GM19099 (cell line): ENCODE data around the gene ACTR3.

ENCODE experiments used
- POLR2A ChIP-seq: IDR thresholded peaks from 3 replicates; pipeline ENCODE4 v1.6.1; 2011; ENCODE audit warnings: low read depth; ENCODE audit not compliant: insufficient read length; ENCODE audit errors: extremely low read depth

ACTR3 gene

GRCh38 chr2:113966171-113966570, 76.3 kb downstream of the ACTR3 start:
- no peak for TF ChIP-seq POLR2A

GRCh38 chr2:113966832-113967231, 76.9 kb downstream of the ACTR3 start:
- TF ChIP-seq POLR2A = no peak

- TF ChIP-seq POLR2A = no peak
Measured at GRCh38 chr2:113967272-113967671, 77.4 kb downstream of the ACTR3 start.

GRCh38 chr2:113972766-113973165, 82.9 kb downstream of the ACTR3 start:
- no peak for TF ChIP-seq POLR2A

GRCh38 chr2:113973810-113974209, 83.9 kb downstream of the ACTR3 start:
- no peak for TF ChIP-seq POLR2A

GRCh38 chr2:113974727-113975126, 84.8 kb downstream of the ACTR3 start:
- TF ChIP-seq POLR2A = no peak

- TF ChIP-seq POLR2A = no peak
Measured at GRCh38 chr2:113976277-113976928, 86.5 kb downstream of the ACTR3 start.

- TF ChIP-seq POLR2A = no peak
Measured at GRCh38 chr2:113977060-113977659, 87.3 kb downstream of the ACTR3 start.

- TF ChIP-seq POLR2A = no peak
Measured at GRCh38 chr2:113977660-113978523, 88.0 kb downstream of the ACTR3 start.

GRCh38 chr2:113978524-113979190, 88.8 kb downstream of the ACTR3 start:
- no peak for TF ChIP-seq POLR2A

GRCh38 chr2:113979191-113980128, 89.6 kb downstream of the ACTR3 start:
- TF ChIP-seq POLR2A = no peak

GRCh38 chr2:113980946-113981345, 91.1 kb downstream of the ACTR3 start:
- TF ChIP-seq POLR2A = no peak

- no peak for TF ChIP-seq POLR2A
Measured at GRCh38 chr2:113981404-113982134, 91.7 kb downstream of the ACTR3 start.
